Measurements from ENCODE around the gene CLRN1.

The CLRN1 gene

GRCh38 chr3:150905339-150905738, 67.2 kb downstream of the CLRN1 start, which contains the start of gene MINDY4B:
TSS of gene MINDY4B (minus strand) at chr3:150905439. CDS start at chr3:150905439, 0 bp downstream.
- H3K27ac ChIP-seq (ENCODE audit: low read length) = no peak within 1 kb of the TSS
- TF ChIP-seq CTCF (IDR thresholded peaks at IDR 0.05; ENCODE audit: low read depth, low read length) (no peak), EZH2phosphoT487 (IDR thresholded peaks at IDR 0.05; ENCODE audit: low read depth) (no peak)
- no peak within 1 kb of the TSS for H3K9ac ChIP-seq (ENCODE audit: low read length)
- no peaks in the 10 kb centered on the region for H3K79me2 ChIP-seq (ENCODE audit: low read length)
- H4K20me1 ChIP-seq (ENCODE audit: insufficient read depth, low read length) = no peaks in the 10 kb centered on the region
- H3K9me3 ChIP-seq (ENCODE audit: insufficient read depth, low read length) = no peaks in the 10 kb centered on the region
- no peak within 1 kb of the TSS for H3K4me2 ChIP-seq (ENCODE audit: low read length)
- H3K27me3 ChIP-seq (ENCODE audit: low read depth, low read length) = peaks cover 69% of the 10 kb centered on the region
- peaks cover 6% of the 10 kb centered on the region for H3K4me1 ChIP-seq (ENCODE audit: low read length)
- H2AFZ ChIP-seq (ENCODE audit: low read depth, low read length) = no peak within 1 kb of the TSS
- no peak within 1 kb of the TSS for H3K4me3 ChIP-seq (ENCODE audit: low read length)
- H3K36me3 ChIP-seq (replicated peaks; ENCODE audit: low read depth, low read length) = no peaks in the 10 kb centered on the region

- H3K79me2 ChIP-seq (ENCODE audit: low read length) = no peaks in the 10 kb centered on the region
- no peaks in the 10 kb centered on the region for H3K36me3 ChIP-seq (replicated peaks; ENCODE audit: low read depth, low read length)
- no peak for TF ChIP-seq EZH2phosphoT487 (IDR thresholded peaks at IDR 0.05; ENCODE audit: low read depth)
- TF ChIP-seq CTCF (IDR thresholded peaks at IDR 0.05; ENCODE audit: low read depth, low read length) = no peak
- H3K4me3 ChIP-seq (ENCODE audit: low read length) = no peak overlapping the region
- H3K9ac ChIP-seq (ENCODE audit: low read length) = no peak overlapping the region
- no peak overlapping the region for H3K27ac ChIP-seq (ENCODE audit: low read length)
- H2AFZ ChIP-seq (ENCODE audit: low read depth, low read length) = no peak overlapping the region
- H3K4me1 ChIP-seq (ENCODE audit: low read length) = peaks cover 6% of the 10 kb centered on the region
- H3K27me3 ChIP-seq (ENCODE audit: low read depth, low read length) = peaks cover 54% of the 10 kb centered on the region
- no peaks in the 10 kb centered on the region for H4K20me1 ChIP-seq (ENCODE audit: insufficient read depth, low read length)
- no peak overlapping the region for H3K4me2 ChIP-seq (ENCODE audit: low read length)
- no peaks in the 10 kb centered on the region for H3K9me3 ChIP-seq (ENCODE audit: insufficient read depth, low read length)
These were observed 69.5 kb downstream of the CLRN1 start for GRCh38 chr3:150902988-150903387.

- no peaks in the 10 kb centered on the region for H3K79me2 ChIP-seq (ENCODE audit: low read length)
- H3K9ac ChIP-seq (ENCODE audit: low read length) = no peak overlapping the region
- H3K27me3 ChIP-seq (ENCODE audit: low read depth, low read length) = peaks cover 47% of the 10 kb centered on the region
- peaks cover 6% of the 10 kb centered on the region for H3K4me1 ChIP-seq (ENCODE audit: low read length)
- no peaks in the 10 kb centered on the region for H3K9me3 ChIP-seq (ENCODE audit: insufficient read depth, low read length)
- H4K20me1 ChIP-seq (ENCODE audit: insufficient read depth, low read length) = no peaks in the 10 kb centered on the region
- no peak for TF ChIP-seq CTCF (IDR thresholded peaks at IDR 0.05; ENCODE audit: low read depth, low read length)
- TF ChIP-seq EZH2phosphoT487 (IDR thresholded peaks at IDR 0.05; ENCODE audit: low read depth) = no peak
- no peak overlapping the region for H2AFZ ChIP-seq (ENCODE audit: low read depth, low read length)
- H3K4me3 ChIP-seq (ENCODE audit: low read length) = no peak overlapping the region
- no peaks in the 10 kb centered on the region for H3K36me3 ChIP-seq (replicated peaks; ENCODE audit: low read depth, low read length)
- H3K4me2 ChIP-seq (ENCODE audit: low read length) = no peak overlapping the region
- no peak overlapping the region for H3K27ac ChIP-seq (ENCODE audit: low read length)
These were observed 70.7 kb downstream of the CLRN1 start for GRCh38 chr3:150901793-150902192.

GRCh38 chr3:150899141-150899540, 73.4 kb downstream of the CLRN1 start:
- H3K27me3 ChIP-seq (ENCODE audit: low read depth, low read length) = peaks cover 29% of the 10 kb centered on the region

More at GRCh38 chr3:150899141-150899540, 73.4 kb downstream of the CLRN1 start:
- no peaks in the 10 kb centered on the region for H3K9me3 ChIP-seq (ENCODE audit: insufficient read depth, low read length)
- no peak overlapping the region for H2AFZ ChIP-seq (ENCODE audit: low read depth, low read length)
- TF ChIP-seq EZH2phosphoT487 (IDR thresholded peaks at IDR 0.05; ENCODE audit: low read depth) (no peak), CTCF (IDR thresholded peaks at IDR 0.05; ENCODE audit: low read depth, low read length) (no peak)
- H3K4me1 ChIP-seq (ENCODE audit: low read length) = no peaks in the 10 kb centered on the region
- H3K4me2 ChIP-seq (ENCODE audit: low read length) = no peak overlapping the region
- H3K79me2 ChIP-seq (ENCODE audit: low read length) = no peaks in the 10 kb centered on the region
- H3K36me3 ChIP-seq (replicated peaks; ENCODE audit: low read depth, low read length) = no peaks in the 10 kb centered on the region
- H4K20me1 ChIP-seq (ENCODE audit: insufficient read depth, low read length) = no peaks in the 10 kb centered on the region
- H3K9ac ChIP-seq (ENCODE audit: low read length) = no peak overlapping the region
- H3K27ac ChIP-seq (ENCODE audit: low read length) = no peak overlapping the region
- H3K4me3 ChIP-seq (ENCODE audit: low read length) = no peak overlapping the region

Data from OCI-LY3 (cell line).